Effector memory CD8-positive, alpha-beta T cell (primary cell): ENCODE results near the gene THUMPD2.

Experiments
- ATAC-seq: fragments of 150-1000 bp; cut with Tn5 transposase; replicated peaks from 2 replicates; pipeline ENCODE4 v1.10.0; 2021; ENCODE audit warnings: mild to moderate bottlenecking, moderate library complexity
- DNase-seq, 3 experiments: peaks; one replicate each; pipeline ENCODE4 v3.0.0; 2021
- H3K27ac Mint-ChIP-seq, 2 donors: one replicate each; pipeline ENCODE4 v1.8.0; 2022; ENCODE audit warnings: mild to moderate bottlenecking in 2 of 2, mixed read lengths in 2 of 2, moderate library complexity in 2 of 2
- H3K27me3 Mint-ChIP-seq, 2 donors: one replicate each; pipeline ENCODE4 v1.8.0; 2022; ENCODE audit warnings: mixed read lengths in 2 of 2
- H3K36me3 Mint-ChIP-seq: one replicate; pipeline ENCODE4 v1.8.0; 2022; ENCODE audit warnings: mild to moderate bottlenecking, moderate library complexity, mixed read lengths; ENCODE audit not compliant: insufficient read depth
- H3K4me1 Mint-ChIP-seq, 2 donors: one replicate each; pipeline ENCODE4 v1.8.0; 2022; ENCODE audit warnings: low read depth in 2 of 2, mixed read lengths in 2 of 2
- H3K4me3 Mint-ChIP-seq, 2 donors: one replicate each; pipeline ENCODE4 v1.8.0; 2022; ENCODE audit warnings: mild to moderate bottlenecking in 2 of 2, mixed read lengths in 2 of 2, moderate library complexity in 2 of 2
- H3K9me3 Mint-ChIP-seq, 2 donors: one replicate each; pipeline ENCODE4 v1.8.0; 2022; ENCODE audit warnings: mixed read lengths in 2 of 2

The THUMPD2 gene

GRCh38 chr2:39703181-39703872 is 75.7 kb downstream of the THUMPD2 start:
- H3K4me3 Mint-ChIP-seq: no peak overlapping the region
- peaks cover 7 to 9% of the 10 kb centered on the region in 2 donors for H3K9me3 Mint-ChIP-seq

GRCh38 chr2:39701137-39701536 is 77.9 kb downstream of the THUMPD2 start:
- H3K9me3 Mint-ChIP-seq: peaks cover 7 to 9% of the 10 kb centered on the region in 2 donors
- no peak overlapping the region for H3K4me3 Mint-ChIP-seq

More at GRCh38 chr2:39703181-39703872, 75.7 kb downstream of the THUMPD2 start:
- no peak overlapping the region for H3K27ac Mint-ChIP-seq
- H3K4me1 Mint-ChIP-seq: no peaks in the 10 kb centered on the region
- no peak for DNase-seq
- H3K36me3 Mint-ChIP-seq: no peaks in the 10 kb centered on the region
- peaks cover 54 to 55% of the 10 kb centered on the region in 2 donors for H3K27me3 Mint-ChIP-seq
- no peak for ATAC-seq

GRCh38 chr2:39697454-39697853 is 81.6 kb downstream of the THUMPD2 start:
- Mint-ChIP-seq H3K4me1 (no peaks in the 10 kb centered on the region), H3K27ac (no peak overlapping the region), H3K36me3 (peaks cover 3% of the 10 kb centered on the region), H3K4me3 (no peak overlapping the region), H3K9me3 (peaks cover 7 to 9% of the 10 kb centered on the region in 2 donors), H3K27me3 (peaks cover 25% of the 10 kb centered on the region in 2 donors)
- ATAC-seq (no peak), DNase-seq (no peak)

More at GRCh38 chr2:39701137-39701536, 77.9 kb downstream of the THUMPD2 start:
- H3K36me3 Mint-ChIP-seq: no peaks in the 10 kb centered on the region
- H3K4me1 Mint-ChIP-seq: no peaks in the 10 kb centered on the region
- DNase-seq (no peak), ATAC-seq (no peak)
- no peak overlapping the region for H3K27ac Mint-ChIP-seq
- peaks cover 32 to 38% of the 10 kb centered on the region in 2 donors for H3K27me3 Mint-ChIP-seq

- no peak for DNase-seq
- Mint-ChIP-seq H3K27me3 (peaks cover 25 to 31% of the 10 kb centered on the region in 2 donors), H3K9me3 (peaks cover 7 to 9% of the 10 kb centered on the region in 2 donors)
These were observed 82.2 kb downstream of the THUMPD2 start for GRCh38 chr2:39696838-39697237.

GRCh38 chr2:39696101-39696553 is 82.9 kb downstream of the THUMPD2 start:
- no peak for DNase-seq
- Mint-ChIP-seq H3K27me3 (peaks cover 19 to 28% of the 10 kb centered on the region in 2 donors), H3K36me3 (peaks cover 3% of the 10 kb centered on the region), H3K9me3 (peaks cover 0 to 5% of the 10 kb centered on the region in 2 donors), H3K27ac (no peak overlapping the region), H3K4me1 (no peaks in the 10 kb centered on the region), H3K4me3 (no peak overlapping the region)
- ATAC-seq: no peak

More at GRCh38 chr2:39696838-39697237, 82.2 kb downstream of the THUMPD2 start:
- Mint-ChIP-seq H3K4me1 (no peaks in the 10 kb centered on the region), H3K27ac (no peak overlapping the region), H3K36me3 (peaks cover 3% of the 10 kb centered on the region), H3K4me3 (no peak overlapping the region)
- no peak for ATAC-seq

- Mint-ChIP-seq H3K36me3 (peaks cover 3% of the 10 kb centered on the region), H3K4me3 (no peak overlapping the region), H3K9me3 (peaks cover 0 to 2% of the 10 kb centered on the region in 2 donors), H3K27ac (no peak overlapping the region), H3K4me1 (peaks cover 0 to 4% of the 10 kb centered on the region in 2 donors), H3K27me3 (peaks cover 25 to 28% of the 10 kb centered on the region in 2 donors)
- no peak for DNase-seq
- no peak for ATAC-seq
These were observed 85.8 kb downstream of the THUMPD2 start for GRCh38 chr2:39693245-39693644.

- Mint-ChIP-seq H3K27me3 (peaks cover 42 to 51% of the 10 kb centered on the region in 2 donors), H3K4me3 (no peak overlapping the region), H3K36me3 (peaks cover 3% of the 10 kb centered on the region), H3K27ac (no peak overlapping the region), H3K9me3 (peaks cover 0 to 2% of the 10 kb centered on the region in 2 donors), H3K4me1 (peaks cover 0 to 4% of the 10 kb centered on the region in 2 donors)
- DNase-seq: no peak
- ATAC-seq: no peak
These were observed 89.2 kb downstream of the THUMPD2 start for GRCh38 chr2:39689876-39690275.

- peaks cover 0 to 4% of the 10 kb centered on the region in 2 donors for H3K4me1 Mint-ChIP-seq
- H3K4me3 Mint-ChIP-seq: no peak overlapping the region
- no peak overlapping the region for H3K27ac Mint-ChIP-seq
- peaks cover 0 to 2% of the 10 kb centered on the region in 2 donors for H3K9me3 Mint-ChIP-seq
- no peak for DNase-seq
- ATAC-seq: no peak
- peaks cover 47 to 56% of the 10 kb centered on the region in 2 donors for H3K27me3 Mint-ChIP-seq
- H3K36me3 Mint-ChIP-seq: peaks cover 3% of the 10 kb centered on the region
These were observed 89.7 kb downstream of the THUMPD2 start for GRCh38 chr2:39689272-39689841.

GRCh38 chr2:39688181-39688580 is 90.9 kb downstream of the THUMPD2 start:
- DNase-seq (no peak), ATAC-seq (no peak)
- Mint-ChIP-seq H3K4me3 (no peak overlapping the region), H3K4me1 (peaks cover 0 to 4% of the 10 kb centered on the region in 2 donors), H3K9me3 (peaks cover 0 to 2% of the 10 kb centered on the region in 2 donors), H3K36me3 (peaks cover 3% of the 10 kb centered on the region), H3K27ac (no peak overlapping the region), H3K27me3 (peaks cover 53 to 67% of the 10 kb centered on the region in 2 donors)

- Mint-ChIP-seq H3K4me1 (peaks cover 0 to 4% of the 10 kb centered on the region in 2 donors), H3K27me3 (peaks cover 54 to 68% of the 10 kb centered on the region in 2 donors), H3K4me3 (no peak overlapping the region), H3K27ac (no peak overlapping the region), H3K36me3 (no peaks in the 10 kb centered on the region), H3K9me3 (peaks cover 0 to 2% of the 10 kb centered on the region in 2 donors)
- no peak for ATAC-seq
- DNase-seq: no peak
These were observed 92.6 kb downstream of the THUMPD2 start for GRCh38 chr2:39686456-39686855.
